ENCODE results near the gene RHCG. TPM values are rescaled to one million over a fixed set of nuclear protein-coding genes. Genes with fewer than 3 reads are reported as not detected.

RHCG gene
- polyA plus RNA-seq, 1 of the 3 experiments (the other 2 are of a cell fraction): not detected

- no peak for TF ChIP-seq POLR2AphosphoS5 (IDR thresholded peaks at IDR 0.05; ENCODE audit: low read depth, low read length)
Observed at GRCh38 chr15:89444241-89445225, 51.9 kb downstream of the RHCG start (continued).

- Histone ChIP-seq H3K9me2 (no peaks in the 10 kb centered on the region), H3K9ac (no peak overlapping the region), H3K27me3 (ENCODE audit: insufficient read depth) (no peaks in the 10 kb centered on the region), H4K20me1 (ENCODE audit: insufficient read depth) (no peaks in the 10 kb centered on the region), H3K4me1 (ENCODE audit: control insufficient read depth in 1 of 2, insufficient read depth in 2 of 2, low read depth in 1 of 2, low read length in 1 of 2) (peaks cover 0 to 51% of the 10 kb centered on the region in 2 experiments; a peak in 1 of 4 replicates), H3K4me2 (no peak overlapping the region), H3K36me3 (replicated peaks in 1 of 2; ENCODE audit: control insufficient read depth in 1 of 2, insufficient read depth in 2 of 2, low read length in 1 of 2) (no peaks in the 10 kb centered on the region), H3K4me3 (ENCODE audit: low read depth in 2 of 2, low read length in 1 of 2) (no peak overlapping the region), H3K27ac (ENCODE audit: low read depth in 2 of 2, low read length in 1 of 2) (no peak overlapping the region), H3K79me2 (ENCODE audit: insufficient read depth) (no peaks in the 10 kb centered on the region), H3F3A (replicated peaks; ENCODE audit: insufficient read depth) (no peaks in the 10 kb centered on the region), H2AFZ (ENCODE audit: low read depth) (no peak overlapping the region), H3K9me3 (no peaks in the 10 kb centered on the region)
- POLR2A ChIA-PET: interaction anchor here (1.5 kb wide), 1 partner anchor 23 kb away, joined by 5 read pairs; no protein-coding TSS in a partner anchor
- CTCF ChIA-PET: interaction anchor here (0.7 to 18.5 kb wide), 30 partner anchors 7 to 123 kb away, joined by 3 to 446 read pairs (median 6); no protein-coding TSS in a partner anchor
- TF ChIP-seq MEF2A (IDR thresholded peaks at IDR 0.05; ENCODE audit: borderline replicate concordance, low read depth): no peak
- TF ChIP-seq USF2 (IDR thresholded peaks at IDR 0.05; ENCODE audit: borderline replicate concordance, low read depth, low read length): no peak
- TF ChIP-seq ELF1 (IDR thresholded peaks at IDR 0.05): no peak
- no peak for TF ChIP-seq TEAD4 (IDR thresholded peaks at IDR 0.05; ENCODE audit: borderline replicate concordance, insufficient read depth)
- TF ChIP-seq EP300 (IDR thresholded peaks at IDR 0.05; ENCODE audit: borderline replicate concordance in 1 of 2, low read depth in 1 of 2, low read length in 1 of 2): no peak
- TF ChIP-seq, protein P1, sequence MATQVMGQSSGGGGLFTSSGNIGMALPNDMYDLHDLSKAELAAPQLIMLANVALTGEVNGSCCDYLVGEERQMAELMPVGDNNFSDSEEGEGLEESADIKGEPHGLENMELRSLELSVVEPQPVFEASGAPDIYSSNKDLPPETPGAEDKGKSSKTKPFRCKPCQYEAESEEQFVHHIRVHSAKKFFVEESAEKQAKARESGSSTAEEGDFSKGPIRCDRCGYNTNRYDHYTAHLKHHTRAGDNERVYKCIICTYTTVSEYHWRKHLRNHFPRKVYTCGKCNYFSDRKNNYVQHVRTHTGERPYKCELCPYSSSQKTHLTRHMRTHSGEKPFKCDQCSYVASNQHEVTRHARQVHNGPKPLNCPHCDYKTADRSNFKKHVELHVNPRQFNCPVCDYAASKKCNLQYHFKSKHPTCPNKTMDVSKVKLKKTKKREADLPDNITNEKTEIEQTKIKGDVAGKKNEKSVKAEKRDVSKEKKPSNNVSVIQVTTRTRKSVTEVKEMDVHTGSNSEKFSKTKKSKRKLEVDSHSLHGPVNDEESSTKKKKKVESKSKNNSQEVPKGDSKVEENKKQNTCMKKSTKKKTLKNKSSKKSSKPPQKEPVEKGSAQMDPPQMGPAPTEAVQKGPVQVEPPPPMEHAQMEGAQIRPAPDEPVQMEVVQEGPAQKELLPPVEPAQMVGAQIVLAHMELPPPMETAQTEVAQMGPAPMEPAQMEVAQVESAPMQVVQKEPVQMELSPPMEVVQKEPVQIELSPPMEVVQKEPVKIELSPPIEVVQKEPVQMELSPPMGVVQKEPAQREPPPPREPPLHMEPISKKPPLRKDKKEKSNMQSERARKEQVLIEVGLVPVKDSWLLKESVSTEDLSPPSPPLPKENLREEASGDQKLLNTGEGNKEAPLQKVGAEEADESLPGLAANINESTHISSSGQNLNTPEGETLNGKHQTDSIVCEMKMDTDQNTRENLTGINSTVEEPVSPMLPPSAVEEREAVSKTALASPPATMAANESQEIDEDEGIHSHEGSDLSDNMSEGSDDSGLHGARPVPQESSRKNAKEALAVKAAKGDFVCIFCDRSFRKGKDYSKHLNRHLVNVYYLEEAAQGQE (IDR thresholded peaks at IDR 0.05; ENCODE audit: low read depth, low read length): no peak
- no peak for TF ChIP-seq GATA2 (CRISPR knock-in tag; IDR thresholded peaks at IDR 0.05)
- TF ChIP-seq YY1 (IDR thresholded peaks at IDR 0.05; ENCODE audit: low read depth): no peak
- TF ChIP-seq, protein P2, sequence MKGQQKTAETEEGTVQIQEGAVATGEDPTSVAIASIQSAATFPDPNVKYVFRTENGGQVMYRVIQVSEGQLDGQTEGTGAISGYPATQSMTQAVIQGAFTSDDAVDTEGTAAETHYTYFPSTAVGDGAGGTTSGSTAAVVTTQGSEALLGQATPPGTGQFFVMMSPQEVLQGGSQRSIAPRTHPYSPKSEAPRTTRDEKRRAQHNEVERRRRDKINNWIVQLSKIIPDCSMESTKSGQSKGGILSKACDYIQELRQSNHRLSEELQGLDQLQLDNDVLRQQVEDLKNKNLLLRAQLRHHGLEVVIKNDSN (IDR thresholded peaks at IDR 0.05; ENCODE audit: borderline replicate concordance, low read depth): no peak
- no peak for TF ChIP-seq NRF1 (IDR thresholded peaks at IDR 0.05; ENCODE audit: low read depth, low read length)
- no peak for TF ChIP-seq IRF3 (IDR thresholded peaks at IDR 0.05; ENCODE audit: low read depth, low read length)
- no peak for TF ChIP-seq JUND (IDR thresholded peaks at IDR 0.05)
- TF ChIP-seq PBX3 (IDR thresholded peaks at IDR 0.05): no peak
- TF ChIP-seq CTCF (IDR thresholded peaks at IDR 0.05): no peak
- TF ChIP-seq GABPA (IDR thresholded peaks at IDR 0.05; ENCODE audit: low read depth): no peak
- no peak for TF ChIP-seq CHD2 (IDR thresholded peaks at IDR 0.05; ENCODE audit: low read length, partially characterized antibody)
- TF ChIP-seq FOXJ3 (CRISPR knock-in tag; IDR thresholded peaks at IDR 0.05): no peak
- no peak for TF ChIP-seq SMC3 (IDR thresholded peaks at IDR 0.05; ENCODE audit: low read depth, low read length)
- no peak for TF ChIP-seq SIN3A (IDR thresholded peaks at IDR 0.05; ENCODE audit: borderline replicate concordance, low read depth, low read length)
- 76% methylated on average over 3 of the region's 3 CpGs for WGBS (ENCODE audit: low lambda C conversion rate)
- no peak for DNase-seq
Observed at GRCh38 chr15:89443581-89443980, 52.8 kb downstream of the RHCG start.

All from SK-N-SH (cell line).